ENCODE measurements around the gene TRIM62. TPM values are rescaled to one million over a fixed set of nuclear protein-coding genes. Genes with fewer than 3 reads are reported as not detected.
"Not testable (repeated sequence)": the region's sequence is repeated elsewhere in the genome, so short reads cannot be mapped to it uniquely, and the experiment has no call there.

The TRIM62 gene
- total RNA-seq, 2 experiments from 2014 or later = 3.8 to 5.2 TPM

DNA sequence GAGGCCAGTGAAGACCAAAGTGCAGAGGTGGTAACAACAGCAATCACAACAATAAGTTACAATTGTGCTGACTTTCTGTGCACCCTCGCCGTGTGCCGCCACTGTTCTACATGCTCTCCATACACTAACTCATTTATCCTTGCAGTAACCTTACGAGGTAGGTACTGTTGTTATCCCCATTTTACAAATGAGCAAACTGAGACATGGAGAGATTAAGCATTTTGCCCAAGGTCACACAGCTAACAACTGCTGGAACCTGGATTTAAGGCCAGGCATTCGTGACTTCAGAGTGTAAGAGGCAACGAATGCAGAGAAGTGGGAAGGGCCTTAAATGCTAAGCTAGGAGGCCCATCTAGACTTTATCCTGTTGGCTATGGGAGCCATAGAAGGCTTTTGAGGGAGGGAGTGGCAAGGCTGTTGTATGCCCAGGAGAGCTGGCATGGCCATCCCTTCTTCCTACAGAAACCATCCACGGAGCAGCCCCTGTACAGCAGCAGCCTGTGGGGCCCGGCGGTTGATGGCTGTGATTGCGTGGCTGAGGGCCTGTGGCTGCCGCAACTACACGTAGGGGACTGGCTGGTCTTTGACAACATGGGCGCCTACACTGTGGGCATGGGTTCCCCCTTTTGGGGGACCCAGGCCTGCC, 64.3 kb downstream of the TRIM62 start:
- CTCF ChIA-PET = interaction anchor here (0.7 to 1.8 kb wide), 2 partner anchors 10 to 19 kb away, joined by 3 to 8 read pairs; no protein-coding TSS in a partner anchor
- no peak for ATAC-seq
- Mint-ChIP-seq H3K36me3 (ENCODE audit: low read depth) (no peaks in the 10 kb centered on the region), H3K27me3 (no peaks in the 10 kb centered on the region), H3K4me3 (no peak overlapping the region), H3K4me1 (ENCODE audit: low read depth) (no peaks in the 10 kb centered on the region), H3K27ac (no peak overlapping the region), H3K9me3 (no peaks in the 10 kb centered on the region)
- no peak for DNase-seq
- TF ChIP-seq, protein P1, sequence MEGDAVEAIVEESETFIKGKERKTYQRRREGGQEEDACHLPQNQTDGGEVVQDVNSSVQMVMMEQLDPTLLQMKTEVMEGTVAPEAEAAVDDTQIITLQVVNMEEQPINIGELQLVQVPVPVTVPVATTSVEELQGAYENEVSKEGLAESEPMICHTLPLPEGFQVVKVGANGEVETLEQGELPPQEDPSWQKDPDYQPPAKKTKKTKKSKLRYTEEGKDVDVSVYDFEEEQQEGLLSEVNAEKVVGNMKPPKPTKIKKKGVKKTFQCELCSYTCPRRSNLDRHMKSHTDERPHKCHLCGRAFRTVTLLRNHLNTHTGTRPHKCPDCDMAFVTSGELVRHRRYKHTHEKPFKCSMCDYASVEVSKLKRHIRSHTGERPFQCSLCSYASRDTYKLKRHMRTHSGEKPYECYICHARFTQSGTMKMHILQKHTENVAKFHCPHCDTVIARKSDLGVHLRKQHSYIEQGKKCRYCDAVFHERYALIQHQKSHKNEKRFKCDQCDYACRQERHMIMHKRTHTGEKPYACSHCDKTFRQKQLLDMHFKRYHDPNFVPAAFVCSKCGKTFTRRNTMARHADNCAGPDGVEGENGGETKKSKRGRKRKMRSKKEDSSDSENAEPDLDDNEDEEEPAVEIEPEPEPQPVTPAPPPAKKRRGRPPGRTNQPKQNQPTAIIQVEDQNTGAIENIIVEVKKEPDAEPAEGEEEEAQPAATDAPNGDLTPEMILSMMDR (IDR thresholded peaks at IDR 0.05) = no peak
- intact Hi-C loops (cut with micrococcal nuclease) = no loop called here
- POLR2A ChIA-PET = interaction anchor here (4.2 kb wide), 1 partner anchor 9 kb away, joined by 13 read pairs; no protein-coding TSS in a partner anchor

DNA sequence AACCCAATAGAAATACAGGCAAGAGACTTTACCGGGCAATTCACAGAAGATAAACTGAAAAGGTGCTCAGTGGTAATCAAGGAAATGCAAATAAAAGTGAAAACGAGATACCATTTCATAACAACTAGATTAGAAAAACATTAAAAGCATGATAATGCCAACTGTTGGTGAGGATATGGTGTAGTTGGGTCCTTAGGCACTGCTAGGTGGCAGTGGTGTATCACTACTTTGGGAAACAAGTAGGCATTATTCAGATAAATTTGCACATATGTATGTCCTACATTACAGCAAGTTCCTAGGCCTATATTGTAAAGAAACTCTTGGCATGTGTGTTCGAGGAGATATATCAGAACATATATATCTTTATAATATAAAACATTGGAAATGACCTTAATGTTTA, 69.9 kb downstream of the TRIM62 start:
- Mint-ChIP-seq H3K36me3 (ENCODE audit: low read depth) (no peaks in the 10 kb centered on the region), H3K27ac (no peak overlapping the region), H3K9me3 (peaks cover 3% of the 10 kb centered on the region), H3K4me1 (ENCODE audit: low read depth) (no peaks in the 10 kb centered on the region), H3K27me3 (no peaks in the 10 kb centered on the region), H3K4me3 (no peak overlapping the region)
- DNase-seq (no peak), ATAC-seq (peak; percentile 58)
- TF ChIP-seq, protein P1 (IDR thresholded peaks at IDR 0.05) = peak; percentile 33
- CTCF ChIA-PET = no interaction called here
- POLR2A ChIA-PET = no interaction called here
- intact Hi-C loops (cut with micrococcal nuclease) = no loop called here

DNA sequence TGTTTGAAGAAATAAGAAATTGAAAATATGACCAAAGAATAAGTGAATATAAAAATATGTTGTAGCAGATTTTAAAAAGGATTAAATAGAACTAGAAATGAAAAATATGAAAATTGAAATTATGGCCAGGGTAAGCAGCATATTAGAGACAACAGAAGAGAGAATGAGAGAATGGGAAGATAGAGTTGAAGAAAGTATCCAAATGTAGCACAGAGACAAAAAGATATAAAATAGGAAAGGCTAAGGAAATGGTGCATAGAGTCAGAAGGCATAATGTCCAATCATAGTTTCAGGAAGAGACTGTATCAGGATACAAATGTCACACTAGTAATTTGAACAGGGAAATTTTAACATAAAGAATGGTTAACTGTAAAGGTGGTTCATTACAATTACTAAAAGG, 71.4 kb downstream of the TRIM62 start:
- CTCF ChIA-PET = interaction anchor here (1.0 kb wide), 2 partner anchors 16 to 185 kb away, joined by 3 read pairs; no protein-coding TSS in a partner anchor
- no peak for DNase-seq
- ATAC-seq = no peak
- H3K36me3 Mint-ChIP-seq (ENCODE audit: low read depth) = no peaks in the 10 kb centered on the region
- no peaks in the 10 kb centered on the region for H3K4me1 Mint-ChIP-seq (ENCODE audit: low read depth)
- H3K27ac Mint-ChIP-seq = no peak overlapping the region
- no peak overlapping the region for H3K4me3 Mint-ChIP-seq
- TF ChIP-seq, protein P1 (IDR thresholded peaks at IDR 0.05) = no peak
- H3K27me3 Mint-ChIP-seq = no peaks in the 10 kb centered on the region
- peaks cover 3% of the 10 kb centered on the region for H3K9me3 Mint-ChIP-seq
- POLR2A ChIA-PET = interaction anchor here (0.8 kb wide), 1 partner anchor 15 kb away, joined by 3 read pairs; no protein-coding TSS in a partner anchor
- intact Hi-C loops (cut with micrococcal nuclease) = no loop called here

DNA sequence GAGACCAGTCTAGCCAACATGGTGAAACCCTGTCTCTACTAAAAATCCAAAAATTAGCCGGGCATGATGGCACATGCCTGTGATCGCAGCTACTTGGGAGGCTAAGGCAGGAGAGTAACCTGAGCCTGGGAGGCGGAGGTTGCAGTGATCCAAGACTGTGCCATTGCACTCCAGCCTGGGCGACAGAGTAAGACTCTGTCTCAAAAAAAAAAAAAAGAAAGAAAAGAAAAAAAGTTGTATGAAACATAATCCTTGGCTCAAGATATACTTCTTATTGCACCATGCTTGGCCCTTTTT, 81.8 kb downstream of the TRIM62 start:
- H3K9me3 Mint-ChIP-seq; ATAC-seq; DNase-seq; intact Hi-C loops (cut with micrococcal nuclease); H3K27me3 Mint-ChIP-seq; H3K36me3 Mint-ChIP-seq (ENCODE audit: low read depth); H3K4me3 Mint-ChIP-seq: not testable (repeated sequence)
- ChIA-PET POLR2A (interaction anchor here (1.2 kb wide), 1 partner anchor 250 kb away, joined by 3 read pairs; no protein-coding TSS in a partner anchor), CTCF (interaction anchor here (0.9 to 3.7 kb wide), 4 partner anchors 13 to 198 kb away, joined by 3 to 24 read pairs (median 4); no protein-coding TSS in a partner anchor)
- peaks cover 41% of the 10 kb centered on the region for H3K4me1 Mint-ChIP-seq (ENCODE audit: low read depth)
- H3K27ac Mint-ChIP-seq = peak overlapping the region; percentile 92

DNA sequence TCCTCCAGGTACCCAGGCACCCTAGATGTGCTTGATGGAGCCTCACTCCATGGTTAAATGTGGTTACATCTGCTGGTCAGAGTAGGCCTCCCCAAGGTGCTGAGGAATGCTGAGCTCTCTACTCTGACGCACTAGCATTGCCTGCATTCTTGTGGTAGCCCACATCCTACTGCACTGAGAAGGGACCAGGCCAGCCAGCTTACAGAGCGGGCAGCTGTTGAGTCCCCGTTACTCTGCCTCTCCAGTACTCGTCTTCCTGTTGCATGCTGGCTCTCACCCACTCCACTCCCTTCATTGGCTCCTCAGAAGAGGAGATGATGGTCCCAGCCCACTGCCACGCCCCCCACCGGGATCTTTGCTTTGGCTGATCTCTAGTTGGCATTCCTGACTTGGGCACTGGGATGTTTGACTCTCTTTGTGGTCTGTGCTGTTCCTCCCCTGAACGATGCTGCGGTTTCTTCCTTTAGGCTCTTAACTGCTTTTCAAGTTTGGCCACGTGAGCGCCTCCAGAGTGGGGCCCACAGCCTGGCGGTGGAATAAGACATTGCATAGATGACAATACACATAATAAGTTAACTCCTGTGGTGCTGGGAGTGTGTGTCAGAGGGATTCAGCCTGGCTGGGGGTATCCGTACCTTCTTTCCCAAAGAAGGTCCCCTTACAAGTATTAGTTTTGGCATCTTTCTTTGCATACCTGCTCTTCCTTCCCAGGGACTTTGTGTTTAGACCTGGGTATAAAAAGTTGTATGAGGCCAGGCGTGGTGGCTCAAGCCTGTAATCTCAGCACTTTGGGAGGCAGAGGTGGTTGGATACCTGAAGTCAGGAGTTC, 82.3 kb downstream of the TRIM62 start:
- DNase-seq (peak; percentile 92), ATAC-seq (peak; percentile 95)
- peak overlapping the region; percentile 92 for H3K27ac Mint-ChIP-seq
- ChIA-PET POLR2A (interaction anchor here (0.7 to 1.5 kb wide), 4 partner anchors 10 to 250 kb away, joined by 3 to 6 read pairs (median 4); no protein-coding TSS in a partner anchor), CTCF (interaction anchor here (1.0 to 3.7 kb wide), 4 partner anchors 12 to 199 kb away, joined by 3 to 24 read pairs (median 6); no protein-coding TSS in a partner anchor)
- H3K4me3 Mint-ChIP-seq = peak overlapping the region; percentile 58
- no peaks in the 10 kb centered on the region for H3K36me3 Mint-ChIP-seq (ENCODE audit: low read depth)
- no peaks in the 10 kb centered on the region for H3K27me3 Mint-ChIP-seq
- TF ChIP-seq, protein P1 (IDR thresholded peaks at IDR 0.05) = peak; percentile 80
- peaks cover 43% of the 10 kb centered on the region for H3K4me1 Mint-ChIP-seq (ENCODE audit: low read depth)
- H3K9me3 Mint-ChIP-seq = peaks cover 2% of the 10 kb centered on the region
- intact Hi-C loops (cut with micrococcal nuclease) = loop anchor here (2.0 kb wide), 1 partner anchor 27 kb away; no protein-coding TSS in a partner anchor

Measured in activated CD8-positive, alpha-beta T cell treated with anti-CD3 and anti-CD28 coated beads for 36 hours (primary cell).